ENCODE data around the gene RCOR3. TPM values are rescaled to one million over a fixed set of nuclear protein-coding genes. Genes with fewer than 3 reads are reported as not detected.

RCOR3 gene
- total RNA-seq, 6 donors from 2014 or later: 27.2 to 97.4 (median 46.5) TPM

GRCh38 chr1:211352465-211352864, 93.3 kb downstream of the RCOR3 start:
- Histone ChIP-seq H3K27ac (no peak overlapping the region), H3K4me1 (no peaks in the 10 kb centered on the region), H3K27me3 (no peaks in the 10 kb centered on the region), H3K36me3 (no peaks in the 10 kb centered on the region), H3K4me3 (no peak overlapping the region), H3K9me3 (no peaks in the 10 kb centered on the region)
- ATAC-seq (ENCODE audit: low FRiP score in 2 of 2) (no peak), DNase-seq (no peak)
- TF ChIP-seq POLR2AphosphoS5 (IDR thresholded peaks at IDR 0.05) (no peak), EP300 (IDR thresholded peaks at IDR 0.05) (no peak), POLR2A (IDR thresholded peaks at IDR 0.05) (no peak)
- TF ChIP-seq, protein P1, sequence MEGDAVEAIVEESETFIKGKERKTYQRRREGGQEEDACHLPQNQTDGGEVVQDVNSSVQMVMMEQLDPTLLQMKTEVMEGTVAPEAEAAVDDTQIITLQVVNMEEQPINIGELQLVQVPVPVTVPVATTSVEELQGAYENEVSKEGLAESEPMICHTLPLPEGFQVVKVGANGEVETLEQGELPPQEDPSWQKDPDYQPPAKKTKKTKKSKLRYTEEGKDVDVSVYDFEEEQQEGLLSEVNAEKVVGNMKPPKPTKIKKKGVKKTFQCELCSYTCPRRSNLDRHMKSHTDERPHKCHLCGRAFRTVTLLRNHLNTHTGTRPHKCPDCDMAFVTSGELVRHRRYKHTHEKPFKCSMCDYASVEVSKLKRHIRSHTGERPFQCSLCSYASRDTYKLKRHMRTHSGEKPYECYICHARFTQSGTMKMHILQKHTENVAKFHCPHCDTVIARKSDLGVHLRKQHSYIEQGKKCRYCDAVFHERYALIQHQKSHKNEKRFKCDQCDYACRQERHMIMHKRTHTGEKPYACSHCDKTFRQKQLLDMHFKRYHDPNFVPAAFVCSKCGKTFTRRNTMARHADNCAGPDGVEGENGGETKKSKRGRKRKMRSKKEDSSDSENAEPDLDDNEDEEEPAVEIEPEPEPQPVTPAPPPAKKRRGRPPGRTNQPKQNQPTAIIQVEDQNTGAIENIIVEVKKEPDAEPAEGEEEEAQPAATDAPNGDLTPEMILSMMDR (IDR thresholded peaks at IDR 0.05): no peak
- WGBS, 2 donors: 92 to 96% methylated on average over 2 of the region's 2 CpGs

DNA sequence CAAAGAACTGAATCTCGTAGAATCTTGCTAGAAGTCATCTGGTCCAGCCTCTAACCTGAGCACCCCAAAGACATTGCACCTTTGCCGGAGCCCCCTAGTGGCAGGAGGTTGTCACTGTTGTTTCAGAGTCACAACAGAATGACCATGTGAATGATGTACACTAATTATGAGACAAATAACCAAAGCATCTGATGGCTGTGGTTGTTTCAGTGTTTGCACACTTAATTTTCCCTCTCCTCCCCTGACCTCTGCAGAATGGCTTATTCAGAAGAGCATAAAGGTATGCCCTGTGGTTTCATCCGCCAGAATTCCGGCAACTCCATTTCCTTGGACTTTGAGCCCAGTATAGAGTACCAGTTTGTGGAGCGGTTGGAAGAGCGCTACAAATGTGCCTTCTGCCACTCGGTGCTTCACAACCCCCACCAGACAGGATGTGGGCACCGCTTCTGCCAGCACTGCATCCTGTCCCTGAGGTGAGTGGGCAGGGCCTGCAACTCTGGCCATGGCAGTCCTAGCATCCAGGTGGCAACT, 93.9 kb downstream of the RCOR3 start:
- Histone ChIP-seq H3K27me3 (no peaks in the 10 kb centered on the region), H3K4me1 (no peaks in the 10 kb centered on the region), H3K9me3 (no peaks in the 10 kb centered on the region), H3K4me3 (no peak overlapping the region), H3K27ac (no peak overlapping the region), H3K36me3 (no peaks in the 10 kb centered on the region)
- DNase-seq (peak in 1 of 2 donors; percentile 46), ATAC-seq (ENCODE audit: low FRiP score in 2 of 2) (peak in 1 of 2 donors; percentile 70)
- TF ChIP-seq, protein P1 (IDR thresholded peaks at IDR 0.05): peak; percentile 53 to 75 (median 65)
- TF ChIP-seq POLR2A (IDR thresholded peaks at IDR 0.05): no peak
- WGBS, 2 donors: 56 to 66% methylated on average over 8 of the region's 8 CpGs

DNA sequence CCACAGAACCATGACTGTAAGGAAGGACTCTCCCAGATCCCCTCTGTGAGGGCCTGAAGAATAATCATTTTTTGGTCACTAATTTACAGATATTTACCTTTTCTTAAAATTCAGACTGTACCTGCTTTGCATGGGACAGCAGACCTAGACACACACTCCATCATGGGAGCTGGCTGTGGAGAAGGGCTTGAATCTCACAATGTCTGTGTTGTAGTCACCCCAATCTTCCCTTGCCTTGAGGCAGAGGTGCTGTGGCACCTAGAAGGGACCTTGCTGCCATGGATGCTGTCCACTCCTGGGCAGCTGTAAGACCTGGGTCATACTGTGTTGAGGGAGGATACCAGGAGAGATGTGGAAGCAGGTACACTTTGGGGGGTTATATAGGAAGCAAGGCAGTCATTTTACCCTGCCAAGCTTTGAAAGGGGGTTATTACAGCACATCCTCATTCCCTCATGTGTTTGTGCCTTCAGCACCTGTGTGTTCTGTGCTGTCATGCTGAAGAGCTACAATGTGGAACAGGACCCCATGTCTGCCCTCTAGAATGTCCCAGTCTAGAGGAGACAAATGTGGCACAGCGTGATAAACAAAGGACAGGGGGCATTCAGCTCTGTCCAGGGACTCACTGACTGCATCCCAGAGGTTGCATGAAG, 94.5 kb downstream of the RCOR3 start:
- Histone ChIP-seq H3K4me3 (no peak overlapping the region), H3K27me3 (no peaks in the 10 kb centered on the region), H3K4me1 (no peaks in the 10 kb centered on the region), H3K27ac (peak overlapping the region in 1 of 4 donors; percentile 11), H3K36me3 (no peaks in the 10 kb centered on the region), H3K9me3 (no peaks in the 10 kb centered on the region)
- DNase-seq: no peak
- ATAC-seq (ENCODE audit: low FRiP score in 2 of 2): no peak
- WGBS, 2 donors: 0% methylated on average over 1 of the region's 1 CpG
- TF ChIP-seq EP300 (IDR thresholded peaks at IDR 0.05): no peak
- no peak for TF ChIP-seq POLR2A (IDR thresholded peaks at IDR 0.05)
- TF ChIP-seq, protein P1 (IDR thresholded peaks at IDR 0.05): no peak

DNA sequence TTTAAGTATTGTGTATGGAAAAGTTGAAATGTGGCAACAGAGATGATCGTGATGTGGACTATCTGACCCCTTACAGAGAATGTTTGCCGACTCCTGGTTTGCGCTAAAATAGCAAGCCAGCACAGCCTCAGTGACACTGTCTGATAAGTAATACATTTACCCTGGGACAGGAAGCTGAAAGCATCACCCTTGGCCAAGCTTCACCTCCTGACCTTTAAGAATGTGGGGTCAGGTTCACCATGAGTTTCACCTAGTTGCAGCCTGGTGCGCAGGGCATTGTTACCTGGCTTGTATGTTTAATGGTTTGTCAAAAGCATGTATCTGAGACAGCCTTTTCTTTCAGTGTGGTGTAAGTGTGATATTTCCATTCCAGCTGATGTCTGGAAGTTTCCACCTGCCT, 96.7 kb downstream of the RCOR3 start:
- H3K4me1 ChIP-seq: no peaks in the 10 kb centered on the region
- no peaks in the 10 kb centered on the region for H3K9me3 ChIP-seq
- DNase-seq (no peak), ATAC-seq (ENCODE audit: low FRiP score in 2 of 2) (no peak)
- H3K27ac ChIP-seq: no peak overlapping the region
- H3K4me3 ChIP-seq: no peak overlapping the region
- H3K27me3 ChIP-seq: no peaks in the 10 kb centered on the region
- TF ChIP-seq POLR2A (IDR thresholded peaks at IDR 0.05) (no peak), EP300 (IDR thresholded peaks at IDR 0.05) (no peak), POLR2AphosphoS5 (IDR thresholded peaks at IDR 0.05) (no peak)
- TF ChIP-seq, protein P1 (IDR thresholded peaks at IDR 0.05): no peak
- 85 to 92% methylated on average over 4 of the region's 4 CpGs for WGBS, 2 donors
- H3K36me3 ChIP-seq: peaks cover 0 to 7% (median 2%) of the 10 kb centered on the region in 4 donors

Data from upper lobe of left lung (tissue), 6 donors.